Amniotic stem cell (primary cell): Measurements from ENCODE around the gene ZNF486.
"Not testable (repeated sequence)": the region's sequence is repeated elsewhere in the genome, so short reads cannot be mapped to it uniquely, and the experiment has no call there.

Experiments used
- DNase-seq: peaks from one replicate; lab custom pipeline; 2025; lab: John Stamatoyannopoulos, UW

ZNF486 gene

GRCh38 chr19:20235156-20235555, 68.1 kb downstream of the ZNF486 start:
- no peak for DNase-seq

GRCh38 chr19:20237773-20238623, 71.0 kb downstream of the ZNF486 start:
- peak; percentile 52 for DNase-seq

GRCh38 chr19:20243629-20244028, 76.6 kb downstream of the ZNF486 start:
- DNase-seq, result no peak

GRCh38 chr19:20244356-20244755, 77.3 kb downstream of the ZNF486 start:
- DNase-seq, result no peak

- DNase-seq, result no peak
Observed at GRCh38 chr19:20245309-20245708, 78.3 kb downstream of the ZNF486 start.

- DNase-seq, result no peak
Observed at GRCh38 chr19:20247016-20247683, 80.1 kb downstream of the ZNF486 start.

- DNase-seq, result not testable (repeated sequence)
Observed at GRCh38 chr19:20248258-20248657, 81.2 kb downstream of the ZNF486 start.
